IMR-90 (cell line): ENCODE data around the gene SYNE1. TPM values are rescaled to one million over a fixed set of nuclear protein-coding genes. Genes with fewer than 3 reads are reported as not detected.

Source experiments
- ATAC-seq: fragments of 200-7000 bp; cut with Tn5 transposase; 2 replicates; pipeline ENCODE4 v1.9.1; 2020; ENCODE audit warnings: low read depth, mild to moderate bottlenecking, moderate library complexity
- BruUV-seq: library from RNA; stranded (reverse); fragments of 400-500 nt; replicated peaks from 2 replicates; lab custom pipeline; 2021; lab: Mats Ljungman, UMichigan
- CTCF ChIA-PET: fragments of 300-600 bp; formaldehyde crosslinking; extraction: SDS; loops from one replicate; lab custom pipeline; 2021; ENCODE audit warnings: antibody characterized with exemption; lab: Yijun Ruan, JAX
- POLR2A ChIA-PET: fragments of 300-600 bp; sonication (Branson Sonifier 250); formaldehyde crosslinking; loops from one replicate; lab custom pipeline; 2022; ENCODE audit warnings: antibody characterized with exemption; ENCODE audit not compliant: unreplicated experiment; lab: Charles Lee
- DNase-seq: peaks from one replicate; pipeline ENCODE4 v3.0.0; 2013
- H2AFZ ChIP-seq: replicated peaks from 2 replicates; pipeline ENCODE3; 2013; ENCODE audit warnings: low read length, mild to moderate bottlenecking; ENCODE audit not compliant: poor library complexity
- H2AK5ac ChIP-seq: 2 replicates; pipeline ENCODE4 v1.6.1; 2013; ENCODE audit warnings: low read depth, low read length, inconsistent platforms
- H2AK9ac ChIP-seq: replicated peaks from 2 replicates; pipeline ENCODE3; 2013; ENCODE audit warnings: mild to moderate bottlenecking, low read depth, low read length, moderate library complexity; ENCODE audit not compliant: poor library complexity
- H2BK120ac ChIP-seq: 2 replicates; pipeline ENCODE4 v1.6.1; 2013; ENCODE audit warnings: low read depth, low read length, inconsistent platforms
- H2BK15ac ChIP-seq: 3 replicates; pipeline ENCODE4 v1.6.1; 2013; ENCODE audit warnings: low read depth, low read length, inconsistent platforms
- H2BK20ac ChIP-seq: 2 replicates; pipeline ENCODE4 v1.6.1; 2013; ENCODE audit warnings: low read depth, mild to moderate bottlenecking, inconsistent platforms, low read length, moderate library complexity
- H2BK5ac ChIP-seq: 2 replicates; pipeline ENCODE4 v1.6.1; 2013; ENCODE audit warnings: mild to moderate bottlenecking, low read depth, low read length, inconsistent platforms; ENCODE audit not compliant: poor library complexity, severe bottlenecking
- H3K14ac ChIP-seq: replicated peaks from 2 replicates; pipeline ENCODE4 v1.6.1; 2013; ENCODE audit warnings: low read depth, low read length, inconsistent platforms
- H3K18ac ChIP-seq: 2 replicates; pipeline ENCODE4 v1.6.1; 2013; ENCODE audit warnings: low read depth, low read length, control low read depth
- H3K23ac ChIP-seq: 2 replicates; pipeline ENCODE4 v1.6.1; 2013; ENCODE audit warnings: low read depth, low read length, inconsistent platforms
- H3K27ac ChIP-seq: 2 replicates; pipeline ENCODE4 v1.5.1; 2013; ENCODE audit warnings: mild to moderate bottlenecking, control low read depth, low read length; ENCODE audit not compliant: insufficient read depth
- H3K27me3 ChIP-seq: 2 replicates; pipeline ENCODE4 v1.6.1; 2013; ENCODE audit warnings: low read length; ENCODE audit not compliant: control insufficient read depth, insufficient read depth
- H3K36me3 ChIP-seq: 2 replicates; pipeline ENCODE4 v1.6.1; 2013; ENCODE audit warnings: low read length, mixed read lengths; ENCODE audit not compliant: control insufficient read depth, insufficient read depth
- H3K4ac ChIP-seq: 2 replicates; pipeline ENCODE4 v1.6.1; 2013; ENCODE audit warnings: low read depth, low read length, inconsistent platforms
- H3K4me1 ChIP-seq: 2 replicates; pipeline ENCODE4 v1.6.1; 2013; ENCODE audit warnings: low read length, mixed read lengths; ENCODE audit not compliant: control insufficient read depth, insufficient read depth
- H3K4me2 ChIP-seq: 2 replicates; pipeline ENCODE4 v1.6.1; 2013; ENCODE audit warnings: low read depth, mild to moderate bottlenecking, control low read depth, low read length, moderate library complexity
- H3K4me3 ChIP-seq: 2 replicates; pipeline ENCODE4 v1.5.1; 2013; ENCODE audit warnings: low read depth, mild to moderate bottlenecking, control low read depth, low read length, moderate library complexity; ENCODE audit not compliant: insufficient read depth
- H3K56ac ChIP-seq: 2 replicates; pipeline ENCODE4 v1.6.1; 2013; ENCODE audit warnings: low read length, inconsistent platforms; ENCODE audit not compliant: insufficient read depth; ENCODE audit errors: extremely low read depth
- H3K79me1 ChIP-seq, 2 experiments: 2 replicates each; pipeline ENCODE4 v1.6.1; 2013; ENCODE audit warnings: low read length in 2 of 2, inconsistent platforms in 1 of 2, low read depth in 1 of 2
- H3K9ac ChIP-seq: 2 replicates; pipeline ENCODE4 v1.6.1; 2013; ENCODE audit warnings: low read depth, low read length, control low read depth
- H3K9me1 ChIP-seq: 2 replicates; pipeline ENCODE4 v1.6.1; 2013; ENCODE audit warnings: low read length, inconsistent platforms; ENCODE audit not compliant: insufficient read depth
- H3K9me3 ChIP-seq: 2 replicates; pipeline ENCODE4 v1.6.1; 2013; ENCODE audit warnings: low read length; ENCODE audit not compliant: control insufficient read depth, insufficient read depth
- H4K20me1 ChIP-seq: 2 replicates; pipeline ENCODE4 v1.6.1; 2013; ENCODE audit warnings: low read length, inconsistent platforms; ENCODE audit not compliant: insufficient read depth
- H4K5ac ChIP-seq: 2 replicates; pipeline ENCODE4 v1.6.1; 2013; ENCODE audit warnings: mild to moderate bottlenecking, low read depth, low read length, control low read depth
- H4K8ac ChIP-seq, 2 experiments: 2 replicates each; pipeline ENCODE4 v1.6.1; 2013; ENCODE audit warnings: low read depth in 2 of 2, low read length in 2 of 2, control low read depth in 1 of 2, inconsistent platforms in 1 of 2
- H4K91ac ChIP-seq: 2 replicates; pipeline ENCODE4 v1.6.1; 2013; ENCODE audit warnings: low read depth, low read length, inconsistent platforms; ENCODE audit not compliant: insufficient read depth
- BHLHE40 ChIP-seq: fragments of 150-350 bp; IDR thresholded peaks from 2 replicates; pipeline ENCODE4 v1.6.1; 2016; ENCODE audit warnings: mild to moderate bottlenecking, low read depth, low read length
- FOS ChIP-seq: fragments of 150-350 bp; IDR thresholded peaks from 2 replicates; pipeline ENCODE4 v1.6.1; 2016; ENCODE audit warnings: low read depth, low read length
- MAZ ChIP-seq: IDR thresholded peaks from 2 replicates; pipeline ENCODE4 v1.6.1; 2012; ENCODE audit warnings: low read depth, mild to moderate bottlenecking, low read length, improper control_type of control experiment, moderate library complexity, borderline replicate concordance
- POLR2A ChIP-seq: IDR thresholded peaks from 2 replicates; pipeline ENCODE4 v1.6.1; 2012; ENCODE audit warnings: mild to moderate bottlenecking, low read depth, low read length
- RAD21 ChIP-seq: IDR thresholded peaks from 2 replicates; pipeline ENCODE4 v1.6.1; 2012; ENCODE audit warnings: low read length, improper control_type of control experiment
- RFX5 ChIP-seq: IDR thresholded peaks from 2 replicates; pipeline ENCODE4 v1.8.0; 2012; ENCODE audit warnings: low read depth, mild to moderate bottlenecking, low read length, moderate library complexity
- SMC3 ChIP-seq: fragments of 150-350 bp; IDR thresholded peaks from 2 replicates; pipeline ENCODE4 v1.6.1; 2016; ENCODE audit warnings: low read depth, mild to moderate bottlenecking, antibody characterized with exemption, low read length, moderate library complexity
- WGBS, 2 experiments: methylation state at CpG; one replicate each; pipeline versions ENCODE4 v1.1.5 to v1.1.7; 2013; ENCODE audit warnings: missing lambda C conversion rate in 2 of 2; ENCODE audit not compliant: insufficient read length in 1 of 2; ENCODE audit errors: extremely low coverage in 2 of 2; 5-methylcytosine and 5-hydroxymethylcytosine counted together
- dilution Hi-C: fragments of 300-500 bp; cut with HindIII; formaldehyde crosslinking; loops from one replicate; pipeline ENCODE4 v1.14.3; 2018; ENCODE audit warnings: low sequenced_read_pairs; ENCODE audit not compliant: unreplicated experiment
- in situ Hi-C: fragments of 300-500 bp; cut with MboI; formaldehyde crosslinking; loops from 3 replicates; pipeline ENCODE4 v1.14.3; 2019; ENCODE audit warnings: low sequenced_read_pairs, inconsistent platforms, mixed read lengths
- intact Hi-C: fragments of 100-400 bp; cut with micrococcal nuclease; formaldehyde crosslinking; loops from 2 replicates; pipeline ENCODE4 v1.10.0; 2022
- polyA plus RNA-seq, 3 experiments: library from polyadenylated mRNA; depleted of rRNA; stranded (reverse); fragments of >200 nt; gene quantifications; 2 replicates each; pipeline ENCODE4 v1.2.3, GENCODE V29; 2012; ENCODE audit warnings: low replicate concordance in 1 of 3
- total RNA-seq: library from RNA; depleted of rRNA; stranded (reverse); fragments of >200 nt; gene quantifications from 2 replicates; pipeline ENCODE4 v1.2.3, GENCODE V29; 2012

Gene SYNE1
- total and polyA plus RNA-seq, 2 of the 4 experiments (the other 2 are of a cell fraction), result 34.1 to 159 TPM

DNA sequence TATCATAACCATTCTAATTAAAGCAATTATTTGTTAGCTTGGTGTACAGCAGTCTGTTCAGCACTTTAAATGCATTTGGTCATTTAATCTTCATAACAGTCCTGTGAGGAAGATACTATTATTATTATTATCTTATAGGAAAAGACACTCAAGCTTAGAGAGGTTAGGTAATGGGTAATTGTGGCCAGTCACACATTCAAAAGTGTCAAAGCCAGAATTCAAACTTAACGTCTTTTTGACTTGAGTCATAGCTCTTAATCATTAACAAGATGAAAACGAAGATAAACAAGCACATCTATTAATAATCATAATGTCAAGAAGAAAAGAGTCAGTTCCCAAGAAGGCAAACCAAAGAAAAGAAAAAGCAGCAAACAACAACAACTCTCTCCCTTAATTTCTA, 251.0 kb downstream of the SYNE1 start:
- DNase-seq (no peak), ATAC-seq (no peak)
- WGBS, 2 experiments, result no CpG with 5 or more reads among the region's 2 CpGs
- H3K4me3 ChIP-seq, result no peak overlapping the region
- TF ChIP-seq RAD21 (no peak), MAZ (no peak), SMC3 (no peak), POLR2A (no peak), RFX5 (no peak), BHLHE40 (no peak), FOS (no peak)
- H2AFZ ChIP-seq, result no peak overlapping the region
- no peak overlapping the region for H3K56ac ChIP-seq
- no peak overlapping the region for H3K9ac ChIP-seq
- no peak overlapping the region for H2AK9ac ChIP-seq
- ChIA-PET CTCF (no interaction called here), POLR2A (no interaction called here)
- no peak overlapping the region for H2BK20ac ChIP-seq
- dilution Hi-C loops, result no loop called here
- H3K23ac ChIP-seq, result no peak overlapping the region
- H4K8ac ChIP-seq, result no peak overlapping the region
- H3K14ac ChIP-seq, result no peak overlapping the region
- H3K27ac ChIP-seq, result no peak overlapping the region
- no peak overlapping the region for H4K91ac ChIP-seq
- no peak overlapping the region for H4K5ac ChIP-seq
- no peaks in the 10 kb centered on the region for H3K27me3 ChIP-seq
- H3K9me3 ChIP-seq, result no peaks in the 10 kb centered on the region
- H3K4me1 ChIP-seq, result 0 out of 2 replicates have a peak, but pooled peaks cover 2% of the 10 kb centered on the region
- H3K4me2 ChIP-seq, result no peak overlapping the region
- H2BK15ac ChIP-seq, result no peak overlapping the region
- in situ Hi-C loops, result no loop called here
- H4K20me1 ChIP-seq, result no peaks in the 10 kb centered on the region
- H3K79me1 ChIP-seq, result 0 out of 4 replicates have a peak, but pooled peaks cover 0 to under 1% of the 10 kb centered on the region in 2 experiments
- H3K18ac ChIP-seq, result no peak overlapping the region
- H2BK5ac ChIP-seq, result no peak overlapping the region
- no peak overlapping the region for H2AK5ac ChIP-seq
- peaks cover 1% of the 10 kb centered on the region; the same call in 1 of the 2 replicates for H3K36me3 ChIP-seq
- BruUV-seq, result no TSS peak
- no peak overlapping the region for H2BK120ac ChIP-seq
- H3K4ac ChIP-seq, result no peak overlapping the region
- peaks cover 1% of the 10 kb centered on the region; the same call in 1 of the 2 replicates for H3K9me1 ChIP-seq
- intact Hi-C loops, result loop anchor here (10.0 kb wide), 2 partner anchors 169 to 289 kb away; no protein-coding TSS in a partner anchor
